Activated gamma-delta T cell (primary cell): ENCODE data around the gene FLNA.
"Not testable (repeated sequence)": the region's sequence is repeated elsewhere in the genome, so short reads cannot be mapped to it uniquely, and the experiment has no call there.

Experiments used
- DNase-seq: peaks from one replicate; lab custom pipeline; 2025; lab: John Stamatoyannopoulos, UW

FLNA gene

GRCh38 chrX:154399527-154400368, 25.3 kb upstream of the FLNA start:
- DNase-seq = no peak

GRCh38 chrX:154398668-154399526, 24.5 kb upstream of the FLNA start:
- DNase-seq = peak; percentile 40

GRCh38 chrX:154397888-154398667, 23.6 kb upstream of the FLNA start, which contains the start of gene RPL10:
Gene RPL10, plus strand, starts transcription at chrX:154398377. Its CDS starts 143 bp downstream, at chrX:154398520.
- DNase-seq = peak; percentile 80

GRCh38 chrX:154396973-154397887, 22.8 kb upstream of the FLNA start:
- DNase-seq = peak; percentile 33

DNA sequence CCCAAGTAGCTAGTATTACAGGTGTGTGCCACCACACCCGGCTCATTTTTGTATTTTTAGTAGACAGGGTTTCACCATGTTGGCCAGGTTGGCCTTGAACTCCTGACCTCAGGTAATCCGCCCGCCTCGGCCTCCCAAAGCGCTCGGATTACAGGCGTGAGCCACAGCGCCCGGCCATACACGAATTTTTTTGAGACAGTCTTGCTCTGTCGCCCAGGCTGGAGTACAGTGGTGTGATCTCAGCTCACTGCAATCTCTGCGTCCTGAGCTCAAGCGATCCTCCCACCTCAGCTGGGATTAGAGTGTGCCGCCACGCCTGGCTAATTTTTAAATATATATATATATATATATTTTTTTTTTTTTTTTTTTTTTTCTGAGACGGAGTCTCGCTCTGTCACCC, 21.9 kb upstream of the FLNA start:
- not testable (repeated sequence) for DNase-seq

DNA sequence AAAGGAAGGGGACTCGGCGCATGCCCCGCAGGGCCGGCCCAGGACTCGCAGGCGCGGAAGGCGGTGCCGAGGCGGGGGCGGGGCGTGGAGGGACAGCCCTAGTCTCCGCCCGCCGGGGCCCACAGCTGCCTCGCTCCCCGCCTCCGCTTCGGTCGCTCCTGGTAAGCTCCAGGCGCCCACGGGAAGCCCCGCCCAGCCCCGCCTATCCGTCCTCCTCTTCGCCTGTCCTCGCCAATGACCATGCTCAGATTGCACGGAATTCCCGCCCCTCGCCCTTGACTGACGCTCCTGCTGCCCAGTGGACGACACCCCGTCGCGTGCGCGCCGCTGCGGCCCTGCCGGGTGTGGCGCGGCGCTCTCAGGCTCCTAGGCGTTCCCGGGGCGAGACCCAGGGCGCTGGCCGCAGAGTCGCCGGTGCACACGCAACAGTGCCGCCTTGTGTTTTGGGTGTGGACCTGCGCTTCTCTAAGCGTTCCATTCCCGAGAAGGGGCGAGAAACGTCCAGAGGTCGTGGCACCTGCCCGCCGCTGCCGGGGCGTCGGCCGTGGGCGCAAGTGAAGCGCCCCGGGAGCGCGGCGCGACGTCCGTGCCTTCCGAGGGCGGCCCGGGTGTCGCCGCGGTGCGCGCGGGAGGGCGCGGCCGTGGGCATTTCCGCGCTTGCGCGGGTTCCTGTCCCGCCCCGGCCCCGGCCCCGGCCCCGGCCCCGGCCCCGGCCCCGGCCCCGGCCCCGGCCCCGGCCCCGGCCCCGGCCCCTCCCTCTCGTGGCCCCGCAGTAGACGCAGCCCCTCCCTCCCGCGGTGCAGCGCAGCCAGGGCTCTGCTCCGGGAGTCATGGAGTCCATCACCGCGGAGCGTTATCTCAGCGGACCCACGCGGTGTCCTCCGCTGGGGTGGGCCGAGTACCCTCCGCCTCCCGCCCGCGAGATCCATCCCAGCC, 15.6 kb upstream of the FLNA start:
- DNase-seq = not testable (repeated sequence)

DNA sequence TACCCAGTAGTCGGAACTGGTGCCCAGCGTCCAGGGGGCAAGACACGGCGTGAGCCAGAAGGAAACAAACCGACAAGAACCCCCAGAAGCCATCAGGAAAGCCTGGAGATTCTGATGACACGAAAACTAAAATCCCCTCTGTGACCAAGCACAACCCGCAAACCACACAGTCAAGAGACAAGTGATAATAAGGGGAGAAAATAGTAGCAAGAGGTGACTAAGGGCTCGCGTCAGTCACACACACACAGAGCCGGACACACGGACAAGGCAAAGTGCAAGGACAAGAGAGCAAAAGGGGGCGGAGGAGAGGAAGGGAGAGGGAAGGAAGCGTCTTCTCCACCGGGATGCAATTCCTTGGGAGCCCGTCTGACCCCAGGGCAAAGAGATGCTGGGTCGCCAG, 14.2 kb upstream of the FLNA start:
- not testable (repeated sequence) for DNase-seq

DNA sequence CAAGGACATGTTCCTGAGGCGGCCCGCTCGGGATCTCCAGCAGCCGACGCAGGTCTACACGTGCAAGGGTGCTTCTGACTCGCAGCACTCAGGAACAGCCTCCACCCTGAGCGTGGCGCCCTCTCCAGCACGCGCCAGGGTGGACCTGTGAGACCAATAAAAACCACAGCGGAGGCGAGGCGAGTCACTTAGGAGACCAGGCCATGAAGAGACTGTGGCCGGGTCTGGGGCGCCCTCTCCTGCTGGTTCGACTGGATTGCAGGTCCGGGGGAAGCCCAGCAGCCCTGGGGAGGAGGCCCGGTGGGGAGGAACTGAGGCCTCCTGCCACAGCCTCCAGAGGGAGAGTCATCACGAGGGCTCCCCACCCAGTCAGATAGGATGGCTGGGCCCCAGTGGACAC, 13.7 kb upstream of the FLNA start:
- not testable (repeated sequence) for DNase-seq

GRCh38 chrX:154384284-154384892, 10.0 kb upstream of the FLNA start:
- no peak for DNase-seq

- DNase-seq = no peak
Observed at GRCh38 chrX:154383359-154384283, 9.2 kb upstream of the FLNA start.

DNA sequence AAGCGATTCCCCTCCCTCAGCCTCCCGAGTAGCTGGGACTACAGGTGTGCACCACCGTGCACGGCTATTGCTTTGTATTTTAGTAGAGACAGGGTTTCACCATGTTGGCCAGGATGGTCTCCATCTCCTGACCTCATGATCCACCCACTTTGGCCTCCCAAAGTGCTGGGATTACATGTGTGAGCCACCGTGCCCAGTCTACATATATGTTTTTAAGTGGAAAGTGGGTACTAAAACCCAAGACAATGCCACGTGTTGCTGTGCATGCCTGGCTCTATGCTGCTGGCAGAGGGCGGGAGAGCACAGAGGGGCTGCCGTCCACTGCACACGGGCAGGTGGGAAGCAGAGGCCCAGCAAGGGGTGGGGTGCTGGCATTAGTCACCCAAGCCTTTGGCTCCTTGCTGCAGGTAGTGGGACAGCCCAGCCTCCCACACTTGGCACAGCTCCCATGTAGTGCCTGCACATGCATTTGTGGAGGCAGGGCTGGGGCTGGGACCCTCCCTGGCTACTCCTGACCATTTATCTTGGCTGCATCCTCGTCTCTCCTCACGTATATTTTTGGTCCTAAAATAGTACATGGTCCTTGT, 8.1 kb upstream of the FLNA start:
- DNase-seq = no peak

DNA sequence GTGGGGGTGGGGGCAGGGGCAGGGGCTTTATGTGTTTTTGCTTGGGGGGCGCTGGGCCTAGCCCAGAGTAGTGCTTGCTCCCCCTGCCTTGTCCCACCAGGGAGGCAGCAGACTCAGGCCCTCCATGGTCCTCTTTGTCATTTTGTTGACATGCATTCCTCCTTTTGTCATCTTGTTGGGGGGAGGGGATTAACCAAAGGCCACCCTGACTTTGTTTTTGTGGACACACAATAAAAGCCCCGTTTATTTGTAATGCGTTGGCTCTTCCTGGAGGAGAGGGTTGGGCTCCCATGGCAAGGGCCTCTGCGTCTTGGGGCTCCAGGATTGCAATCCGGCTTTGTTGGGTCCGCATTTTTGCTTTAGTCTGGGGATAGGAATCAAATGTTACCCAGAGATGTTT, 6.8 kb upstream of the FLNA start:
- DNase-seq = no peak

GRCh38 chrX:154380787-154381186, 6.4 kb upstream of the FLNA start:
- no peak for DNase-seq

DNA sequence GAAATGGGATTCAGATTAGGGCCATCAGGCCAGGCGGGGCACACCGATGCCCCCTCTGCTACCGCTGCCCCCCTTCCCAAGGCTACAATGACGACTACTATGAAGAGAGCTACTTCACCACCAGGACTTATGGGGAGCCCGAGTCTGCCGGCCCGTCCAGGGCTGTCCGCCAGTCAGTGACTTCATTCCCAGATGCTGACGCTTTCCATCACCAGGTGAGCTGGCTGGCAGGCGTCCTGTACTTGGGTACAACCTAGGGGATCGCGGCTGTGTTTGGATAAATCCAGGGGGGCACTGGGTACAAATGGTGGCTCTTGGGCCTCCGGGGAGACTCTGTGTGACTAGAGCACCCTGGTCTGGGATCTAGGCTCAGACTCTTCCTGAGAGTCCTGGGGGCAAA, 5.7 kb upstream of the FLNA start:
- DNase-seq = no peak

GRCh38 chrX:154379569-154379951, 5.1 kb upstream of the FLNA start:
- no peak for DNase-seq

DNA sequence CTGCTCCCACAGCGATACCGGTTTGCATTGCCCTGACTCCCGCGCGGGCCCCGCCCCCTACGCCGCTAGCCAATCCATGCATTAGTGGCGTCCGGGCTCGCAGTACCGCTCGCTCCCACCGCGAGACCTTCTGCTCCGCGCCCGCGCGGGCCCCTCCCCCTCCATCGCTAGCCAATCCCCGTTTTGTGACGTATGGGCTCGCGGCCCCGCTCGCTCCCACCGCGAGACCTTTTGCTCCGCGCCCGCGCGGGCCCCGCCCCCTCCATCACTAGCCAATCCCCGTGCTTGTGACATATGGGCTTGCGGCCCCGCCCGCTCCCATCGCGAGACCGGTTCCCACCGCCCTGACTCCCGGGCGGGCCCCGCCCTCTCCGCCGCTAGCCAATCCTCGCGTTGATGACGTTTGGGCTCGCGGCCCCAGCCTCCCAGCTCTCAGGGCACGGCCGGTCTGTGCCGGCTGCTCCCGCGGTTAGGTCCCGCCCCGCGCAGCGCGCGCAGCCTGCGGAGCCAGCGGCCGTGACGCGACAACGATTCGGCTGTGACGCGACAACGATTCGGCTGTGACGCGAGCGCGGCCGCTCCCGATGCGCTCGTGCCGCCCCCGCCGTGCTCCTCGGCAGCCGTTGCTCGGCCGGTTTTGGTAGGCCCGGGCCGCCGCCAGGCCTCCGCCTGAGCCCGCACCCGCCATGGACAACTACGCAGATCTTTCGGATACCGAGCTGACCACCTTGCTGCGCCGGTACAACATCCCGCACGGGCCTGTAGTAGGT, 4.5 kb upstream of the FLNA start, which contains the start of gene EMD:
EMD (plus strand) TSS at position 497 of the 770 bp plus-strand sequence; CDS start at position 687, 190 bp downstream.
- peak; percentile 100 for DNase-seq
